Heart left ventricle (tissue), 16 donors: ENCODE measurements around the gene CD81. TPM values are rescaled to one million over a fixed set of nuclear protein-coding genes. Genes with fewer than 3 reads are reported as not detected.
A peak's percentile ranks its signal among the peaks of the same experiment; 100 is the strongest.

ENCODE experiments used
- ATAC-seq, 4 donors: fragments of 200-7000 bp; cut with Tn5 transposase; one replicate each; pipeline ENCODE4 v1.9.1; 2020 to 2022; ENCODE audit warnings: moderate library complexity in 4 of 4, mild to moderate bottlenecking in 3 of 4, moderate number of reproducible peaks in 1 of 4
- DNase-seq, 5 donors: peaks; one replicate each; pipeline ENCODE4 v3.0.0-alpha.2; 2020
- H3K27ac ChIP-seq, 12 donors: fragments of 200-600 bp; sonication (generic) in 4 of 12; one replicate each; pipeline versions ENCODE4 v1.5.0 to v1.8.0; 2016 to 2022; ENCODE audit warnings: mild to moderate bottlenecking in 2 of 12
- H3K27me3 ChIP-seq, 9 donors: fragments of 200-600 bp; sonication (generic) in 2 of 9; one replicate each; pipeline versions ENCODE4 v1.5.1 to v1.8.0; 2016 to 2022; ENCODE audit warnings: mild to moderate bottlenecking in 3 of 9
- H3K36me3 ChIP-seq, 9 donors: fragments of 200-600 bp; sonication (generic) in 2 of 9; one replicate each; pipeline versions ENCODE4 v1.5.0 to v1.8.0; 2018 to 2022; ENCODE audit warnings: mild to moderate bottlenecking in 2 of 9
- H3K4me1 ChIP-seq, 12 donors: fragments of 200-600 bp; sonication (generic) in 4 of 12; one replicate each; pipeline versions ENCODE4 v1.5.0 to v1.8.0; 2016 to 2022; ENCODE audit warnings: mild to moderate bottlenecking in 3 of 12
- H3K4me3 ChIP-seq, 12 donors: fragments of 200-600 bp; sonication (generic) in 4 of 12; one replicate each; pipeline versions ENCODE4 v1.5.0 to v1.8.0; 2017 to 2022; ENCODE audit warnings: mild to moderate bottlenecking in 9 of 12, moderate library complexity in 4 of 12
- H3K9me3 ChIP-seq, 12 donors: fragments of 200-600 bp; sonication (generic) in 4 of 12; one replicate each; pipeline versions ENCODE4 v1.5.0 to v1.8.0; 2016 to 2022; ENCODE audit warnings: mild to moderate bottlenecking in 1 of 12
- CTCF ChIP-seq, 12 donors: fragments of 200-600 bp; sonication (generic) in 4 of 12; IDR thresholded peaks; one replicate each; pipeline versions ENCODE4 v1.5.0 to v1.8.0; 2018 to 2022; ENCODE audit warnings: antibody characterized with exemption in 12 of 12, mild to moderate bottlenecking in 5 of 12
- POLR2A ChIP-seq, 2 donors: fragments of 450-650 bp; IDR thresholded peaks; one replicate each; pipeline ENCODE4 v1.6.1; 2017; ENCODE audit warnings: antibody characterized with exemption in 2 of 2, mild to moderate bottlenecking in 2 of 2, moderate library complexity in 2 of 2
- WGBS, 4 donors: extraction: QIAGEN DNeasy Blood & Tissue Kit in 2 of 4; methylation state at CpG; one replicate each; pipeline versions ENCODE4 v1.1.5 to v1.1.7; 2013 to 2018; 5-methylcytosine and 5-hydroxymethylcytosine counted together
- intact Hi-C, 10 donors: fragments of 100-400 bp; cut with DNase I; formaldehyde crosslinking; loops; one replicate each; pipeline versions ENCODE4 v1.11.1 to v1.14.2; 2022
- polyA plus RNA-seq, 2 donors: library from polyadenylated mRNA; stranded (reverse); fragments of 200-250 nt; gene quantifications; one replicate each; pipeline ENCODE4 v1.2.3, GENCODE V29; 2013
- total RNA-seq, 9 donors: library from RNA; depleted of rRNA in 2 of 9; stranded (reverse); fragments of >200 nt in 2 of 9; fragmentation: NEBNext Ultra II Directional in 3 of 9; extraction: Animal tissue kit (Norgen Biotek cat#: 25700) in 3 of 9; gene quantifications; one replicate each; pipeline versions ENCODE4 v1.1.0 to v1.2.4, GENCODE V29; 2016 to 2023
- donor health status: ischemic (EF 13 %, LVEDD 7.1; RV severe dilation, severe dysfunction).
- donor health status: healthy with polysubstance abuse.
- donor health status: DM: no; HTN: yes; CAD: no.
- donor health status: DM: no; HTN: no; CAD: no.
- donor health status: ischemic (EF 25% LVEDD 6.9; RV normal size, moderate dysfunction).
- donor health status: ischemic (EF 25% LVEDD 5.7; RV mildly dilated, moderate dysfunction).
- donor health status: healthy.
- donor health status: DM: yes; HTN: yes; CAD: no.
- donor health status: ischemic (EF 35%, LVEDD 5.7; RV mildly dilated, moderate dysfunction).
- donor health status: nonischemic (EF 11% LVEDD 7.7; RV severe dilation, severe dysfunction).
- donor health status: DM: yes; HTN: yes; CAD: no.
- donor health status: PGD.
- donor health status: ischemic (EF 29% LVEDD 5.4; RV normal size, mild dysfunction).
- donor health status: nonischemic (EF 23%, LVEDD 6.1; RV moderate dilation, normal function).

Gene CD81
- total and polyA plus RNA-seq, 11 donors, result 277 to 994 (median 518) TPM

GRCh38 chr11:2435288-2436012 is 58.3 kb downstream of the CD81 start:
- intact Hi-C loops, result no loop called here

GRCh38 chr11:2436013-2436520 is 59.0 kb downstream of the CD81 start:
- Histone ChIP-seq H3K9me3 (peaks cover 0 to 4% (median 0%) of the 10 kb centered on the region in 12 donors), H3K36me3 (no peaks in the 10 kb centered on the region), H3K4me3 (no peak overlapping the region), H3K27ac (no peak overlapping the region), H3K27me3 (no peaks in the 10 kb centered on the region), H3K4me1 (no peaks in the 10 kb centered on the region)
- ATAC-seq (no peak), DNase-seq (peak in 1 of 5 donors; percentile 47)
- intact Hi-C loops, result no loop called here
- 75 to 88% (median 82%) methylated on average over 8 to 10 of the region's 10 CpGs for WGBS, 4 donors
- TF ChIP-seq POLR2A (IDR thresholded peaks at IDR 0.05) (no peak), CTCF (IDR thresholded peaks at IDR 0.05) (no peak)

More at GRCh38 chr11:2435288-2436012, 58.3 kb downstream of the CD81 start:
- Histone ChIP-seq H3K4me1 (no peaks in the 10 kb centered on the region), H3K4me3 (no peak overlapping the region), H3K36me3 (no peaks in the 10 kb centered on the region), H3K9me3 (peaks cover 0 to 4% (median 0%) of the 10 kb centered on the region in 12 donors), H3K27me3 (no peaks in the 10 kb centered on the region), H3K27ac (no peak overlapping the region)
- ATAC-seq, result no peak
- 84 to 92% (median 91%) methylated on average over 12 of the region's 12 CpGs for WGBS, 4 donors
- TF ChIP-seq CTCF (IDR thresholded peaks at IDR 0.05) (no peak), POLR2A (IDR thresholded peaks at IDR 0.05) (no peak)
- DNase-seq, result peak in 1 of 5 donors; percentile 36

- Histone ChIP-seq H3K27ac (no peak overlapping the region), H3K36me3 (no peaks in the 10 kb centered on the region), H3K9me3 (peaks cover 0 to 4% (median 0%) of the 10 kb centered on the region in 12 donors), H3K27me3 (no peaks in the 10 kb centered on the region), H3K4me1 (no peaks in the 10 kb centered on the region), H3K4me3 (no peak overlapping the region)
- ATAC-seq, result no peak
- 84 to 88% (median 86%) methylated on average over 12 to 13 of the region's 13 CpGs for WGBS, 4 donors
- DNase-seq, result peak in 1 of 5 donors; percentile 33
- intact Hi-C loops, result no loop called here
- TF ChIP-seq CTCF (IDR thresholded peaks at IDR 0.05) (no peak), POLR2A (IDR thresholded peaks at IDR 0.05) (no peak)
These were observed 59.5 kb downstream of the CD81 start for GRCh38 chr11:2436521-2437031.

- H3K4me3 ChIP-seq, result no peak overlapping the region
- H3K4me1 ChIP-seq, result no peaks in the 10 kb centered on the region
- WGBS, 4 donors, result 87 to 90% (median 89%) methylated on average over 4 of the region's 4 CpGs
- DNase-seq (peak in 1 of 5 donors; percentile 25), ATAC-seq (no peak)
- TF ChIP-seq CTCF (IDR thresholded peaks at IDR 0.05) (no peak), POLR2A (IDR thresholded peaks at IDR 0.05) (no peak)
- H3K36me3 ChIP-seq, result no peaks in the 10 kb centered on the region
- H3K9me3 ChIP-seq, result peaks cover 0 to 4% (median 0%) of the 10 kb centered on the region in 12 donors
- H3K27ac ChIP-seq, result no peak overlapping the region
- intact Hi-C loops, result no loop called here
- H3K27me3 ChIP-seq, result no peaks in the 10 kb centered on the region
These were observed 60.4 kb downstream of the CD81 start for GRCh38 chr11:2437516-2437915.
